HT1080 (cell line): ENCODE results near the gene SH2D6. TPM values are rescaled to one million over a fixed set of nuclear protein-coding genes. Genes with fewer than 3 reads are reported as not detected.
"Not testable (repeated sequence)": the region's sequence is repeated elsewhere in the genome, so short reads cannot be mapped to it uniquely, and the experiment has no call there.

Experiments used
- DNase-seq: peaks from one replicate; pipeline ENCODE4 v3.0.0-alpha.2; 2015; ENCODE audit warnings: low read depth
- polyA plus RNA-seq, 2 experiments: library from polyadenylated mRNA; depleted of rRNA; stranded (reverse); fragments of >200 nt; gene quantifications; 2 replicates each; pipeline ENCODE4 v1.2.3, GENCODE V29; 2015
- total RNA-seq: library from RNA; depleted of rRNA; stranded (reverse); fragments of >200 nt; shearing (Covaris generic); gene quantifications from 2 replicates; pipeline ENCODE4 v1.2.3, GENCODE V29; 2014; rRNA removed

Gene SH2D6
- 0.26 TPM in 1 of 2 replicates, not detected in the other for total RNA-seq
- 0.17 and 0.28 TPM in 2 replicates for polyA plus RNA-seq (2015; cell fraction: cytosol; rRNA removed)
- polyA plus RNA-seq (2015; cell fraction: nucleus; rRNA removed), result 0.24 and 0.35 TPM in 2 replicates

DNA sequence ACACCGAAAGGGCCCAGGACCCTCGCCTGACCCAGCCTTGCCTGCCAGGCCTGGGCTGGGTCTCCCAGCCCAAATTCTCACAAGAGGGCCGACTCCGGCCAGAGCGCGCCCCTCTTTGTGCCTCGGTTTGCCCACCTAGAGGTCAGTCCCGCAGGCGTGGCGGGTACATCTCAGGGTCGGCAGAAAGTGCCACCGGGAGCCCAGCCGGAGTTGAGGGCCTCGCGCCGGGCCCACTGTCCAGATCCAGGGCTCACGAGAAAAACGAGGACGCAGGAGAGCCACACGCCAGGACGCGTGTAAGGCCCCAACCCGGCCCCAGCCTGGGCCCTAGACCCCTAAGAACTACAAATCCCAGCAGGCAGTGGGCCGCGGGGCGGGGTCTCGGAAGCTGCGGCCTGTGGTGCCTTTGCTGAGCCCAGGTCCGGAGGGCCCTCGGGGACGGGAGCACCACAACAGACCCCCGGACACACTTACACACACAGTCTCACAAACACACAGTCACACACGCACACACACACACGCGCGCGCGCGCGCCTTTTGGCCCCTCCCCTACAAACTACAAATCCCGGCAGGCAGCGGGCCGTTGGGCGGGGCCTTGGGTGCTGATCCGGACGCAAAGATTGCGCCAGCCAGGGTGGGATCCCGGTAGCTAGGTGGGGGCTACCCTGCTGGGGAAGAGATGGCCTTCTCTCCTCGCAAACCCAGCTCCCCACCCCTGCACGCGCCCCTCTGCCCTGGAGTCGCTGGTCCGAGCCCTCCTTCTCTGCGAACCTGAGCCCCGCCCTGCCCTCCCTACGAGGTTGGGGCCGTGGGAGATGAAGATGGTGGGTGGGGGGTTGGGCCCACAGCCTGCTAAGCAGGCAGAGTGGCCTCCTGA is at the start of gene SH2D6:
Gene SH2D6 (plus strand): TSS at position 583 of the 877 bp plus-strand sequence. CDS start 10,752 bp downstream, outside the sequence.
- peak; percentile 92 for DNase-seq

DNA sequence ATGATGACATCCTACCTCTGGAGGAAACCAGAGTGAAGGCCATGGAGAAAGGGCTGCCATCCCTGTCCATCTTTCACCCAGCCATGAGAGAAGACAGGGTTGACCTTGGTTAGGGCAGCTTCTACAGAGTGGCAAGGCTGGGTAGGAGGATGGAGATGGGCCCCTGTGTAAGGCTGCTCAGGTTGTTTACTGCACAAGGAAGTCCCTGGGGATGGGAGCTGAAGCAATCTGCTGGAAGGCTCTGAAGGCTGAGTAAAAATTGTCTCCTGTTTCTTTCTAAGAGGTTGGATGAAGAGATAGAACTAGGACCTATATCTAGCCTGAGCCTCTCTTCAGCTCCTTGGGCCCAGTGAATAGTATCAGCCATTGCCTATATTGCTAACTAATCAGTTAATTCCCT is 49.6 kb upstream of the SH2D6 start:
- DNase-seq, result no peak

GRCh38 chr2:85369500-85369899 is 49.0 kb upstream of the SH2D6 start:
- no peak for DNase-seq

DNA sequence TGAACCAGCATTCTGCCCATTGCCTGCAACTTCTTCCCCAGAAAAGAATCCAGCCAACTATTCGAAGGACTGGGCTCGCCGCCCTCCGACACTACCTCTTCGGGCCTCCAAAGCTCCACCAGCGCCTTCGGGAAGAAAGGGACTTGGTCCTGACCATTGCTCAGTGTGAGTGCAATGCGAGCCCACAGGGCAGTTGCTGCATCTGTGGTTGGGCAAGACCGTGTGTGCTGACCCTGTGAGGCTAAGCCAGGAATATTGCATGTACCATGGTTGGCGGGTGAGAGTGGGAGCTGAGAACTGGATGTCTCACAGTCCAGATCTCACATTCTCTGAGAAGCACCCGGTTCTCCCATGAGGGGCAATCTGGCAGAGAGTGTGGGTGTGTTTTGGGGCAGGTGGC is 47.5 kb upstream of the SH2D6 start:
- no peak for DNase-seq

GRCh38 chr2:85376291-85377065 is 42.0 kb upstream of the SH2D6 start:
- DNase-seq, result no peak

DNA sequence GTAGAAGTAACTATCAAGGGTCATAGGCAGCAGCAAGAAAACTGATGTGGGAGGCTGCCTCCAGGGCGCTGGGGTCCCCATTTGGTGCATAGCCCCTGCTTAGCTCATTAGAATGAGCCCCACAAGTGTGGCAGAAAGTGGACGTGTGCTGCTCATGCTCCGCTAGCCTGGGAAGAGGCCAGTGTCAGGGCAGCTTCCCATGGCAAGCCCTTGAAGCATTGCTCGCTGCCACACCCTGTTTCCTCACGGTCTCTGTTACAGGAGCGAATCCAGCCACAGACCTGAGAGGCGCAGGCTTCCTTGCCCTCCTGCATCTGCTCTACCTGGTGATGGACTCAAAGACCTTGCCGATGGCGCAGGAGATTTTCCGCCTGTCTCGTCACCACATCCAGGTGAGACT is 41.4 kb upstream of the SH2D6 start:
- DNase-seq, result no peak

GRCh38 chr2:85378257-85378656 is 40.3 kb upstream of the SH2D6 start:
- no peak for DNase-seq

DNA sequence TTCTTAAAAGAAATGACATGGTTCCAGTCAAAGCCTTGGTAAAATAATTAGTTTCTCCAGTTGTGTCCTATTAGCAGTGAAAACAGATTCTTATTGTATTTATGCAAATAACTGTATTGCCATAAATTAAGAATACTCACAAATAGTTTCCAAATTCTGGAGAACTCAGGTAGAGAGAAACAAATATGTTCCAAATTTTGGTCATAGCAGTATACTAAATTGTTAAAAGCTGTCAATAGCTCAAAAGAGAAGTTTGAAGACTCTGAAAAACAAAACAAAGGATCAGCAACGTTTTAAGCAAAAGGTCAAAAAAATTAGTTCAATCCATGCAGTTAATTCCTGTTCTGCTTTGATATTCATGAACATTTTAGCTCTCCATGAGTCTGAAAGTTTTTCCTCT is 38.5 kb upstream of the SH2D6 start:
- no peak for DNase-seq

GRCh38 chr2:85383151-85383550 is 35.4 kb upstream of the SH2D6 start:
- not testable (repeated sequence) for DNase-seq

GRCh38 chr2:85383850-85384249 is 34.7 kb upstream of the SH2D6 start:
- DNase-seq, result no peak

GRCh38 chr2:85385746-85386145 is 32.8 kb upstream of the SH2D6 start:
- DNase-seq, result no peak

GRCh38 chr2:85387754-85388153 is 30.8 kb upstream of the SH2D6 start:
- DNase-seq, result no peak

- DNase-seq, result no peak
These were observed 29.5 kb upstream of the SH2D6 start for GRCh38 chr2:85388878-85389538.

DNA sequence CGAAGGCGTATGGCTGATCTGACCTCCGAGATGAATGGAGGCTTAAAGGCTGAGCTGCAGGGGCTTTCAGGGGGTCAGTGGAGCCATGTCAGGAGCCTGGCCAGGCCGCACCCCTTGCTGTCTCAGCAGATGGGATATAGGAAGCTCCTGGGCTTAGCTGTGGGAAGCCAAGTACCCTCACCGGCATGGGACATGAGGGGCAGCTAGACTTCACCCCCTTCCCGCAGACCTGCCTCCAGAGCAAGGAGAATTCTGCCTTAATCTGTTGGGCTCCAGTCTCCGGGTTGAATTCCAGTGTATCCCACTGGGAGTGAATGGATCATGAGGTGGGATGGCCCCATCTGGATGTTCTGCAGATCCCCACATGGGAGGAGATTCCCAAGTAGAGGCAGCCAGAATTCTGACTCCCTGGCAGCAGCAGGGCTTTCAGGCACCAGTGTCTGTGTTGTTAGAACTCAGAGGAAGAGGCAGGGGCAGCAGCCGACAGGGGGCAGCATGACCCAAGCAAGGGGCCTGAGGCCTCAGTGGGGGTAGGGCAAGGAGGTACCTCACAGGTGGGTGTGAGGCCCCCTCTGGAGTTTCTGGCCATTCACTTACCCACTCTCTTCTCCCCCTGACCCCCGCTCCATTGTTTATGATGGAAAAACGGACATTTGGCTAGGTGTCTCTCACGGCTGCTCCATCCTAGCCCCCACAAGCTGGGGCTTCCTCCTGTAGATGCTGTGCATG is 27.4 kb upstream of the SH2D6 start:
- peak; percentile 52 for DNase-seq

DNA sequence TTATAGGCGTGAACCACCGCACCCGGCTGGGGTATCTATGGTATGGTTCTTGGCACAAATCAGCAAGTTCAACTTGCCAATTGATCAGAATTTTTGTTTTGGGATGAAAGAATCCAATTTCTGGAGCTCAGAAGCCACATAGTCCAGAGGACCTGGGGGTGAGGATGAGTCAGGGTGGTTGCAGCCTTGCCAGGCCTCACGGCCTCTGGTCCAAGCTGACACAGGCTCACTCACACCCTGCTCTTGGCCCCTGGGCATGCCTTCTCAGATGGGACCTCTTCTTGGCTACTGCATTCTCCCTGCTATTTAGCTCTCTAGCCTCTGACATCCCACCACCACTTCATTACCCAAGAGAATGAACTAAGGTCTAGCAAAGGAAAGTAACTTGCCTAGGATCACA is 24.7 kb upstream of the SH2D6 start:
- DNase-seq, result no peak

DNA sequence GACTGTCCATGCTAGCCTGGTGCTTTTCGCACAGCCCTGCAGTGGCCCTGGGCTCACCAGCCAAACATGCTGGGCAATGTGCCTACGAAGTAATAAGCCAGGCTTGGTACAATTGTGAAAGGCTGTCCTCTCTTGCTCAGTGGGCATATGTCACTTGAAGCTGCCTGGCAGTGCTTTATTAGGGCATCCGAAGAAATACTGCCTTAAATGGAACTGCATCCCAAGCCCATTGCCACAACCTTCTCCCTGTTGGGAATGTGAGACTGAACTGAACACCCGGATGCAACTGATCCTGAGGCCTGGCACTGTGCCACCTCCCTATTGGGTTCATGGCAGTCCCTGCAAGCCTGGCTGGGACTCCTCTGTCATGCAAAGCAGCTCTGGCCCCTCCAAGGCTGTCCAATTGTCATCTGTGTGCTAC is 24.2 kb upstream of the SH2D6 start:
- no peak for DNase-seq

GRCh38 chr2:85394976-85395375 is 23.5 kb upstream of the SH2D6 start:
- no peak for DNase-seq

DNA sequence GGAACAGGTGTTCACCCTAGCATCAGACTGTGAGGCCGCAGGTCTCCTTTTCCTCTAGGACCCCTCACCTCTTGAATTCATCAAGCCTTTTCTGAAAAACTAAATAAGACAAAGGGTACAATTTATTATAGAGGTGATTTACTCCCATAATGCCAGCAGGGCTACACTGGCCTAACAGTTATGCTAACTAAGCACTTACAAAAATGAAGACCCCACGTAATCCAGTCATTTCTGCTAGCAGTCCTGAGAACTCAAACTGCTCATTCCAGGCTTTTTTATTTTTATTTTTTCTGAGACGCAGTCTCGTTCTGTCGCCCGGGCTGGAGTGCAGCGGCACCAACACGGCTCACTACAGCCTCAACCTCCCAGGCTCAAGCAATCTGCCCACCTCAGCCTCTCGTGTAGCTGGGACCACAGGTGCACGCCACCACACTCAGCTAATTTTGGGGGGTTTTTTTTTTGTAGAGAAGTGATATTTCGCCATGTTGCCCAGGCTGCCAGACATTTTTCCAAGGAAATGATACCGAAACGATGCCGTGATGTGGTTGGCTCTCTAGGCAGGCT is 22.5 kb upstream of the SH2D6 start:
- DNase-seq, result no peak

- no peak for DNase-seq
These were observed 21.7 kb upstream of the SH2D6 start for GRCh38 chr2:85396531-85397470.
